ENCODE results near the gene SHCBP1L.
"Not testable (repeated sequence)": the region's sequence is repeated elsewhere in the genome, so short reads cannot be mapped to it uniquely, and the experiment has no call there.

SHCBP1L gene

DNA sequence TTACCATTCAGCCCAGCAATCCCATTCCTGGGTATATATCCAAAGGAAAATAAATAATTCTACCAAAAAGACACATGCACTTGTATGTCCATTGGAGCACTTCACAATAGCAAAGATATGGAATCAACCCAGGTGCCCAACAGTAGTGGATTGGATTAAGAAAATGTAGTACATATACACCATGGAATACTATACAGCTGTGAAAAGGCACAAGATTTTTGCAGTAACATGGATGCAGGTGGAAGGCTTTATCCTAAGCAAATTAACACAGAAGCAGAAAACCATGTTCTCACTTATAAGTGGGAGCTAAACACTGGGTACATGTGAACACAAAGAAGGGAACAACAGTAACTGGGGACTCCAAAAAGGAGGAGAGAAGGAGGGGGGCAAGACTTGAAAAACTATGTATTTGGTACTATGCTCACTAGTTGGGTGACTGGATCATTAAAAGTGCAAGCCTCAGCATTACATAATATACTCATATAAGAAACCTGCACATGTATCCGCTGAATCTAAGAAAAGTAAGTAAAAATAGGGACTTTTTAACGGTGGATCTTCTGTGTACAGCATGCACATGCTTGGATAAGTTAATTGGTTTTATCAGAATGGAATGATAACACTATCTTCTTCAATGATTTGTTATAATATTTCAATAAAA is 3.9 kb upstream of the SHCBP1L start:
- TF ChIP-seq, protein P1, sequence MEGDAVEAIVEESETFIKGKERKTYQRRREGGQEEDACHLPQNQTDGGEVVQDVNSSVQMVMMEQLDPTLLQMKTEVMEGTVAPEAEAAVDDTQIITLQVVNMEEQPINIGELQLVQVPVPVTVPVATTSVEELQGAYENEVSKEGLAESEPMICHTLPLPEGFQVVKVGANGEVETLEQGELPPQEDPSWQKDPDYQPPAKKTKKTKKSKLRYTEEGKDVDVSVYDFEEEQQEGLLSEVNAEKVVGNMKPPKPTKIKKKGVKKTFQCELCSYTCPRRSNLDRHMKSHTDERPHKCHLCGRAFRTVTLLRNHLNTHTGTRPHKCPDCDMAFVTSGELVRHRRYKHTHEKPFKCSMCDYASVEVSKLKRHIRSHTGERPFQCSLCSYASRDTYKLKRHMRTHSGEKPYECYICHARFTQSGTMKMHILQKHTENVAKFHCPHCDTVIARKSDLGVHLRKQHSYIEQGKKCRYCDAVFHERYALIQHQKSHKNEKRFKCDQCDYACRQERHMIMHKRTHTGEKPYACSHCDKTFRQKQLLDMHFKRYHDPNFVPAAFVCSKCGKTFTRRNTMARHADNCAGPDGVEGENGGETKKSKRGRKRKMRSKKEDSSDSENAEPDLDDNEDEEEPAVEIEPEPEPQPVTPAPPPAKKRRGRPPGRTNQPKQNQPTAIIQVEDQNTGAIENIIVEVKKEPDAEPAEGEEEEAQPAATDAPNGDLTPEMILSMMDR (IDR thresholded peaks at IDR 0.05; ENCODE audit: insufficient read depth, low read depth, low read length, missing control alignments) = no peak
- H3K4me3 ChIP-seq (ENCODE audit: low read length) = no peak overlapping the region
- DNase-seq (ENCODE audit: low read depth) = no peak

DNA sequence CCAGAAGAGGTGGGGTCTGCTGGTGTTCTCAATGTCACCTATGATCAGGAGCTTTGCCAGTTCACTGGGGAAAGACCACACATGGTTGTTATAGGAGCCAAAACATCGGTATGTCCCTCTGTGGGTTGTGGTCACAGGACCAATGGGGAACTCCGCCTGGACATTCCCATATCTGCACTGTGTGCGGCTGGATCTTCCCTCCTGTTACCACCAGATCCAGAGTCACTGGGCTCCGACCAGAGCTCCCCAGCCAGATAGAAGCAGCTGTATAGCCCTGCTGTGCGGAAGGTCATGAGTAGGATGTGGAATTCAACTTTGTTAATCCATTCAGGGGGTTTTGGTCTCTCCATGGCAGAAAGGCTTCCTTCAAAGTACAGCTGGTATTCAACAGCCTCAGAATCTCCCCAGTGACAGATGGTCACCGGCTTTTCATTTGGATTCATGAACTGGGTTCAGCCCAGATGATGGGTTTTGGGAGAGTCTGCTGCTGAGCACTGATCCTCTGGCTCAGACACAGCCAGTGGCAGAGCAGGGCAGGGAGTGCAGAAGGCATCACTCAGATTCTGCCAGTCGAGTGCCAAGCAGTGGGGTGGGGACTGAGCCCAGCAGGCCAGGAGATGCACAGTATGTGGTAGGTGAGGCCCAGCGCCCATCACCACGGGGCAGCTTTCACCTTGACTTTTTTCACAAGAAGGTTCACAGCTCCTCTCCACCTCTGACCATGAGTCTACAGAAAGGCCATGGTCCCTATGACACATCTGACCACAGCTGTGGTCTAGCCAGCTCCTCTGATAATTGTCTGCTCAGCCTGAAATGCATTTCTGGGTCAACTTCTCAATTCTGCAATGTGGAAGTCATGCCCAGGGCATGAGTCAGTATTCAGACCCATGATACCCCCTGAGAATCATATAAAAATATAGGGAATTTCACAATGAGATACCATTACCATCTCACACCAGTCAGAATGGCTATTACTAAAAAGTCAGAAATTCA is 2.9 kb upstream of the SHCBP1L start:
- DNase-seq (ENCODE audit: low read depth) = no peak
- H3K4me3 ChIP-seq (ENCODE audit: low read length) = no peak overlapping the region
- TF ChIP-seq, protein P1 (IDR thresholded peaks at IDR 0.05; ENCODE audit: insufficient read depth, low read depth, low read length, missing control alignments) = no peak

DNA sequence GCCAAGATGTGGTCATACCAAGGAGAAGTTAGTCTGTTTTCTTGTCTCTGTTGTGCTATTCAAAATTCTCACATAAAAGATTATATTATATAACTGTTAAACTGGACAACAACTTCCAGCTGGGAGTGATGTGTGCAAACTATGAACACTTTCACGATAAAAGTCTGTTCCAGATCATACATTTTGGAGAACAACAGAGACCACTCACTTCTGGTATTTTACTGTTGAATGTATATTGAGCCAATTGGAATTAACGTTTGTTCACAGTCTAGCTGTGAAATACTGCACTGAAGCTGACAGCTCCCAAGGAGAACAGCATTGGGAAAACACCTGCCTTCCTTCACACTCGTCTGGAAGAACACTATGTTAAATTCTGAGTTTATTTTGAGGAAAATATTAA is 860 bp upstream of the SHCBP1L start:
- no peak overlapping the region for H3K4me3 ChIP-seq (ENCODE audit: low read length)
- no peak for DNase-seq (ENCODE audit: low read depth)
- TF ChIP-seq, protein P1 (IDR thresholded peaks at IDR 0.05; ENCODE audit: insufficient read depth, low read depth, low read length, missing control alignments) = no peak

DNA sequence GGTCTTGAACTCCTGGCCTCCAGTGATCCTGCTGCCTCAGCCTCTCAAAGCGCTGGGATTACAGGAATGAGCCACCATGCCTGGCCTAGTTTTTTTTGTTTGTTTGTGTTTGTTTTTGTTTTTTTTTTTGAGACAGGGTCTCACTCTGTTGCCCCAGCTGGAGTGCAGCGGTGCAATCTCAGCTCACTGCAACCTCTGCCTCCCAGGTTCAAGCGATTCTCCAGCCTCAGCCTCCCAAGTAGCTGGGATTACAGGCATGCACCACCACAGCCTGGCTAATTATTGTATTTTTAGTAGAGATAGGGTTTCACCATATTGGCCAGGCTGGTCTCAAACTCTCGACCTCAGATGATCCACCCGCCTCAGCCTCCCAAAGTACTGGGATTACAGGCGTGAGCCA is 9.6 kb downstream of the SHCBP1L start:
- not testable (repeated sequence) for DNase-seq (ENCODE audit: low read depth); H3K4me3 ChIP-seq (ENCODE audit: low read length)

DNA sequence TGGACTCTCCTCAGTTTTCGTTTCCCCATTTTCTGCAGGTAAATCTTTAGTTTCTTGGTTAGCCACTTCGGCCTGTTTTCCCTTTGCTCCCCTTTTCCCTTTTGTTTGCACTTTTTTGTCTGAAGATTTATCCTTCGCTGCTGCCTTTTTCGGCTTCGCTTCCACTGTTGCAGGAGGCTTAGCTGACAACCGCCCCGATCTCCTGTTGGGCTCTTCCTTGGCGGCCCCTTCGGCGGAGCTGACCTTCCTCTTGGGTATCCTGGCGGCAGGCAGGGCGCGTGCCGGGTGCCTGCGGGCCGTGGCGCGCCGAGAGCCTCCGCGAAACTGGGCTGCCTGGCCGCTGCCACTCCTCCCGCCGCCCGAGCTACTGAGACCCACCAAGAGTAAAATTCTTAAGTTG is 10.8 kb downstream of the SHCBP1L start:
- peak; percentile 25 for DNase-seq (ENCODE audit: low read depth)
- H3K4me3 ChIP-seq (ENCODE audit: low read length) = not testable (repeated sequence)

DNA sequence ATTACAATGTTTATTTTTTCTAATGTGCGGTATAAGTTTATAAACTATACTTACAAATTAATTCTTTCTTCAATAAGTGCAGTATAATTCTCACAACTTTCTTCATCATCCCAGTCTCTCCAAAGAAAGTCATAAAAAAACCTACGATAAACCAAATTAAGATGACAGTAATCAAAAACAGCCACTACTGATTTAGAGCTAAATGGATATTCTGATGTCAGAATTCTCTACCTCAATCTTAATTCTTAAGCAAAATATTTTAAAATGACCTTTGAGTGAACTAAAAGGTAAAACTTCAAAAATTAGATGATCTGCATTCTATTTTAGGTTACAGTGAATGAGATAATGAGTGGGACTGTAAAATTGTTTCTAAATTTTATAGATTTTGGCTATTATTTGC is 13.6 kb downstream of the SHCBP1L start:
- TF ChIP-seq, protein P1 (IDR thresholded peaks at IDR 0.05; ENCODE audit: insufficient read depth, low read depth, low read length, missing control alignments) = no peak
- no peak for DNase-seq (ENCODE audit: low read depth)
- H3K4me3 ChIP-seq (ENCODE audit: low read length) = no peak overlapping the region

DNA sequence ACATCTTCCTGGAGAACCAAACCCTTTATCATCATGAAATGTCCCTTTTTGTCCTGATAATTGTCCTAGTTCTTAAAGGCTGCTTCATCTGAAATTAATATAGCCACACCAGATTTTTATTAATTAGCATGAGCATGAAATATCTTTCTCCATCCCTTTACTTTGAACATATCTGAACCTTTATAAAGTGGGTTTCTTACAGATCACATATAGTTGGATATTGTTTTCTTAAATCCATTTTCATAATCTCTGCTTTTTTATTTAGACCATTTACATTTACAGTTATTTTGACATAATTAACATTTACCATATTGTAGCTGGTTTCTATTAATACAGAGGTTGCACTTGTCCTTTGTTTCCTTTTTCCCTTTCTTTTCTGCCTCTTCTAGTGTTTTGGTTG is 17.2 kb downstream of the SHCBP1L start:
- TF ChIP-seq, protein P1 (IDR thresholded peaks at IDR 0.05; ENCODE audit: insufficient read depth, low read depth, low read length, missing control alignments) = no peak
- H3K4me3 ChIP-seq (ENCODE audit: low read length) = no peak overlapping the region
- DNase-seq (ENCODE audit: low read depth) = no peak

DNA sequence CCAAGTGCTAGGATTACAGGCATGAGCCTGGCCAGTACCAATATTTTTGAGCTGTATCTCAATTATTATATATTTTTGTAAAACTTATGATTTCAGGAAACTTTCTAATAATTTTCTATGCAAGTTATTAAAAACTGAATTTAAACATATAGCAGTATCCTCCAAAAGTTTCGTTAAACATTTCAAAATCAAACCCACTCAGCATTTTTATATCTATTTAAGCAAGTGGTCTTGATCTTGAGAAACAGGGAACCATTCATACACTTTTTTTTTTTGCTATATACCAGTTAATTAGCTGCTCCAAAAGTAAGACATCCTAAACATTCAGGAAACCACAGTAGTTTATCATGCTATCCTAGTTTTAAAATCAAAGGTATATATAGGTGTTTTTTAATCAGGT is 22.0 kb downstream of the SHCBP1L start:
- no peak overlapping the region for H3K4me3 ChIP-seq (ENCODE audit: low read length)
- no peak for DNase-seq (ENCODE audit: low read depth)
- TF ChIP-seq, protein P1 (IDR thresholded peaks at IDR 0.05; ENCODE audit: insufficient read depth, low read depth, low read length, missing control alignments) = no peak
